CD4-positive, alpha-beta memory T cell (primary cell): ENCODE data around the gene GSAP. TPM values are rescaled to one million over a fixed set of nuclear protein-coding genes. Genes with fewer than 3 reads are reported as not detected.
A peak's percentile ranks its signal among the peaks of the same experiment; 100 is the strongest.
"Not testable (repeated sequence)": the region's sequence is repeated elsewhere in the genome, so short reads cannot be mapped to it uniquely, and the experiment has no call there.

Source experiments
- CTCF ChIA-PET: fragments of 350-600 bp; sonication (Branson Sonifier 250); formaldehyde crosslinking; loops from one replicate; lab custom pipeline; 2021; ENCODE audit warnings: inconsistent platforms; ENCODE audit not compliant: partially characterized antibody; lab: Charles Lee
- POLR2A ChIA-PET: fragments of 350-600 bp; sonication (Branson Sonifier 250); formaldehyde crosslinking; loops from one replicate; lab custom pipeline; 2021; ENCODE audit not compliant: partially characterized antibody; lab: Charles Lee
- DNase-seq, 5 donors: peaks; one replicate each; pipeline versions ENCODE4 v3.0.0 to v3.0.0-alpha.2; 2020 to 2022; ENCODE audit warnings: mixed read lengths in 1 of 5
- H3K27ac ChIP-seq: one replicate; pipeline ENCODE4 v1.7.0; 2013; ENCODE audit warnings: low read depth, low read length
- H3K27me3 ChIP-seq: 2 replicates; pipeline ENCODE4 v1.7.0; 2013; ENCODE audit warnings: mild to moderate bottlenecking, low read length, moderate library complexity; ENCODE audit not compliant: insufficient read depth
- H3K36me3 ChIP-seq: 2 replicates; pipeline ENCODE4 v1.7.0; 2013; ENCODE audit warnings: mild to moderate bottlenecking, low read length, moderate library complexity; ENCODE audit not compliant: insufficient read depth
- H3K4me1 ChIP-seq: 2 replicates; pipeline ENCODE4 v1.7.0; 2013; ENCODE audit warnings: mild to moderate bottlenecking, low read length, moderate library complexity; ENCODE audit not compliant: insufficient read depth
- H3K4me3 ChIP-seq, 2 donors: one replicate each; pipeline ENCODE4 v1.7.0; 2013; ENCODE audit warnings: low read length in 2 of 2, mild to moderate bottlenecking in 1 of 2
- H3K9me3 ChIP-seq, 2 donors: one replicate each; pipeline ENCODE4 v1.7.0; 2013; ENCODE audit warnings: low read length in 2 of 2, control low read depth in 1 of 2; ENCODE audit not compliant: control insufficient read depth in 1 of 2
- H3K27ac Mint-ChIP-seq, 7 donors: one replicate each; pipeline ENCODE4 v1.8.0; 2020 to 2021; ENCODE audit warnings: mixed read lengths in 7 of 7, mild to moderate bottlenecking in 6 of 7, inconsistent platforms in 3 of 7, moderate library complexity in 3 of 7
- H3K27me3 Mint-ChIP-seq, 2 donors: one replicate each; pipeline ENCODE4 v1.8.0; 2020 to 2021; ENCODE audit warnings: mixed read lengths in 2 of 2
- H3K36me3 Mint-ChIP-seq, 2 donors: one replicate each; pipeline ENCODE4 v1.8.0; 2020 to 2021; ENCODE audit warnings: mixed read lengths in 2 of 2, inconsistent platforms in 1 of 2, mild to moderate bottlenecking in 1 of 2
- H3K4me1 Mint-ChIP-seq, 4 donors: one replicate each; pipeline ENCODE4 v1.8.0; 2020 to 2021; ENCODE audit warnings: mixed read lengths in 4 of 4, mild to moderate bottlenecking in 1 of 4
- H3K4me3 Mint-ChIP-seq, 8 donors: one replicate each; pipeline ENCODE4 v1.8.0; 2020 to 2021; ENCODE audit warnings: mixed read lengths in 8 of 8, mild to moderate bottlenecking in 7 of 8, moderate library complexity in 6 of 8, inconsistent platforms in 3 of 8
- H3K9me3 Mint-ChIP-seq, 8 donors: one replicate each; pipeline ENCODE4 v1.8.0; 2020 to 2021; ENCODE audit warnings: mixed read lengths in 8 of 8, mild to moderate bottlenecking in 5 of 8, inconsistent platforms in 3 of 8, moderate library complexity in 1 of 8
- intact Hi-C: fragments of 100-400 bp; cut with micrococcal nuclease; formaldehyde crosslinking; loops from one replicate; pipeline ENCODE4 v1.15.1; 2023
- polyA plus RNA-seq, 2 donors: library from polyadenylated mRNA; unstranded; fragments of 300-500 nt; fragmentation: Illumina TruSeq; gene quantifications; one replicate each; pipeline ENCODE4 v1.2.3, GENCODE V29; 2021
- total RNA-seq, 2 experiments: library from RNA; stranded (reverse); gene quantifications; one replicate each; pipeline ENCODE4 v1.2.3, GENCODE V29; 2021

Gene GSAP
- total and polyA plus RNA-seq, 4 experiments from 2014 or later, result 9.4 to 22.0 (median 16.5) TPM

DNA sequence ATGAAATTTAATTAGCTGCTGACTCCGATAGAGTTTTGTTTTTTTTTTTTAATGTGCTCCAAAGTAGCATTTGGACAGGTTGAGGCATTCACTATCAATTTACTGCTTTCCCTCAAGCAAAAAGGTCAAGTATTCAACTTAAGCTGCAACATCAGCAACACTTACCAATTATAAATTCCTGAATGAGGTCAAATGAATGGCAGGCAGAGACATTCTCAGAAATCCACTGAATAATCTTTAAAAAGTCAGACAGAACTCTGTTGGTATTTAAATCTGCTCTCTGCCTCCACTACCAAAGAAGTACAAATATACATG is 62.8 kb downstream of the GSAP start:
- no peak overlapping the region for H3K4me3 ChIP-seq
- H3K4me1 Mint-ChIP-seq, result peaks cover 50 to 75% (median 56%) of the 10 kb centered on the region in 4 donors
- peak overlapping the region; percentile 19 to 89 (median 62) for H3K4me3 Mint-ChIP-seq
- H3K27me3 ChIP-seq, result no peaks in the 10 kb centered on the region
- H3K9me3 Mint-ChIP-seq, result no peaks in the 10 kb centered on the region
- H3K27ac ChIP-seq, result no peak overlapping the region
- ChIA-PET CTCF (interaction anchor here (1.5 kb wide), 1 partner anchor 62 kb away, joined by 3 read pairs; no protein-coding TSS in a partner anchor), POLR2A (interaction anchor here (1.3 to 5.2 kb wide), 4 partner anchors 9 to 481 kb away, joined by 3 to 37 read pairs (median 6); partner anchors contain the start of gene GSAP)
- no peaks in the 10 kb centered on the region for H3K9me3 ChIP-seq
- peaks cover 66% of the 10 kb centered on the region for H3K4me1 ChIP-seq
- peak overlapping the region; percentile 43 to 90 (median 79) for H3K27ac Mint-ChIP-seq
- intact Hi-C loops, result loop anchor here (5.0 kb wide), 2 partner anchors 106 to 156 kb away; partner anchors contain the start of gene FGL2
- H3K36me3 Mint-ChIP-seq, result no peaks in the 10 kb centered on the region
- DNase-seq, result no peak
- H3K27me3 Mint-ChIP-seq, result no peaks in the 10 kb centered on the region
- no peaks in the 10 kb centered on the region for H3K36me3 ChIP-seq

GRCh38 chr7:77352665-77353406 is 63.3 kb downstream of the GSAP start:
- intact Hi-C loops, result loop anchor here (5.0 kb wide), 2 partner anchors 106 to 156 kb away; partner anchors contain the start of gene FGL2
- DNase-seq, result peak in 4 of 5 donors; percentile 34 to 53 (median 44)
- no peaks in the 10 kb centered on the region for H3K27me3 ChIP-seq
- H3K36me3 ChIP-seq, result no peaks in the 10 kb centered on the region
- peaks cover 52 to 77% (median 60%) of the 10 kb centered on the region in 4 donors for H3K4me1 Mint-ChIP-seq
- H3K9me3 ChIP-seq, result no peaks in the 10 kb centered on the region
- ChIA-PET CTCF (interaction anchor here (1.5 kb wide), 1 partner anchor 62 kb away, joined by 3 read pairs; no protein-coding TSS in a partner anchor), POLR2A (interaction anchor here (0.6 to 5.2 kb wide), 6 partner anchors 9 to 481 kb away, joined by 3 to 37 read pairs (median 4); partner anchors contain the start of gene GSAP)
- H3K4me3 Mint-ChIP-seq, result peak overlapping the region; percentile 19 to 89 (median 62)
- H3K36me3 Mint-ChIP-seq, result no peaks in the 10 kb centered on the region
- no peaks in the 10 kb centered on the region for H3K27me3 Mint-ChIP-seq
- H3K4me1 ChIP-seq, result peaks cover 68% of the 10 kb centered on the region
- no peak overlapping the region for H3K4me3 ChIP-seq
- H3K9me3 Mint-ChIP-seq, result no peaks in the 10 kb centered on the region
- H3K27ac ChIP-seq, result peak overlapping the region; percentile 16
- H3K27ac Mint-ChIP-seq, result peak overlapping the region; percentile 68 to 90 (median 79)

DNA sequence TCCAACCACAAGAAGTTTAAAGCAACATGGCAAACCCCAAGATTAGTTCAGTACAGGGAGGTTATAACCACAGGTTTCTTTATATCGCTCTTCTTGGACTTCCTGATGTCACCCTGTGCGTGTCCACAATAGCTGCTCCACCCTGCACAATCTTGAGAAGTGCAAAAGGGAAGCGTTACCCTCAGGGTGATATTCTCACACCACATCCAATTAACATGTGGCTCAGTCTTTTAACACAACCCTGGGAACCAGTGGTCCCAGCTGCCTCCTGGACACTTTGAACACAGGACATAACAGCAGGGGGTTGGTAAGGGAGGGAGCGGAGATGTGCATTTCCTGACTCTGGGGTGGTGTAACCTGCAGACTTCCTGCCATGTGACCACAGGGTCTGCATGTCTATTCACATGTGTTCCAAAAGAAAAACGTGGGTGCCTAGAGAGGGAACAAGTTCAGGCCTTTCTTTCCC is 64.6 kb downstream of the GSAP start:
- intact Hi-C loops, result loop anchor here (1.0 to 5.0 kb wide), 4 partner anchors 12 to 154 kb away; partner anchors contain the start of gene FGL2
- peak overlapping the region; percentile 83 to 97 (median 90) for H3K27ac Mint-ChIP-seq
- no peaks in the 10 kb centered on the region for H3K9me3 Mint-ChIP-seq
- H3K27me3 ChIP-seq, result no peaks in the 10 kb centered on the region
- ChIA-PET POLR2A (interaction anchor here (0.7 to 5.2 kb wide), 5 partner anchors 16 to 1438 kb away, joined by 4 to 37 read pairs (median 4); partner anchors contain the start of gene GSAP), CTCF (interaction anchor here (0.7 kb wide), 1 partner anchor 19 kb away, joined by 3 read pairs; no protein-coding TSS in a partner anchor)
- peak overlapping the region; percentile 4 for H3K27ac ChIP-seq
- H3K4me3 Mint-ChIP-seq, result peak overlapping the region; percentile 78 to 89 (median 84)
- H3K4me1 Mint-ChIP-seq, result peaks cover 52 to 70% (median 59%) of the 10 kb centered on the region in 4 donors
- H3K9me3 ChIP-seq, result no peaks in the 10 kb centered on the region
- H3K36me3 Mint-ChIP-seq, result no peaks in the 10 kb centered on the region
- H3K36me3 ChIP-seq, result no peaks in the 10 kb centered on the region
- peak; percentile 72 to 79 (median 76) for DNase-seq
- peak overlapping the region in 1 of 2 donors; percentile 36 for H3K4me3 ChIP-seq
- H3K27me3 Mint-ChIP-seq, result no peaks in the 10 kb centered on the region
- peaks cover 68% of the 10 kb centered on the region for H3K4me1 ChIP-seq

GRCh38 chr7:77349141-77349540 is 67.0 kb downstream of the GSAP start:
- Histone ChIP-seq H3K36me3 (no peaks in the 10 kb centered on the region), H3K4me1 (peaks cover 53% of the 10 kb centered on the region), H3K9me3 (no peaks in the 10 kb centered on the region), H3K27me3 (no peaks in the 10 kb centered on the region), H3K27ac (no peak overlapping the region), H3K4me3 (no peak overlapping the region)
- POLR2A ChIA-PET, result no interaction called here
- DNase-seq, result no peak
- H3K36me3 Mint-ChIP-seq, result no peaks in the 10 kb centered on the region
- H3K9me3 Mint-ChIP-seq, result no peaks in the 10 kb centered on the region
- H3K27ac Mint-ChIP-seq, result no peak overlapping the region
- intact Hi-C loops, result no loop called here
- peaks cover 35 to 49% (median 40%) of the 10 kb centered on the region in 4 donors for H3K4me1 Mint-ChIP-seq
- no peak overlapping the region for H3K4me3 Mint-ChIP-seq
- CTCF ChIA-PET, result interaction anchor here (1.9 kb wide), 1 partner anchor 17 kb away, joined by 8 read pairs; no protein-coding TSS in a partner anchor
- no peaks in the 10 kb centered on the region for H3K27me3 Mint-ChIP-seq

DNA sequence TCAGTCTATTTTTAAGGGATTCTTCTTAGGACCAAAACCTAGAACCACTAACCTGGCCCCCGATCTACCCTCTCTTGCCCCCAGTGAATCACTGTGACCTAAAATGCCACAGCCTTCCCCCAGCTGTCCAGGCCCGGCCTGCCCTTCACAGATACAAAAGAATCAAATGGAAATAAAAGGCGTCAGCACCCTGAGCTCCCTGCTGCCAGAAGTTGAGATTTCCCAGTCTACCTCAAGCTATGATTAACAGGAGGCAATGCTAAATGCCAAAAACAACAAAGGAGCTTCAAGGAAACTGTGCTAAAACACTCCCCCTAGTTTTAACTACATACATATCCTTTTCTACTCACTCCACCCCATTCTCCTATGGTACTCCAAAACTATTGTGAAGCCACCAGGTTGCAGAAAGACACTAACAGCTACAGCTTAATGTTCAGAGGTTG is 67.8 kb downstream of the GSAP start:
- no peaks in the 10 kb centered on the region for H3K36me3 ChIP-seq
- Mint-ChIP-seq H3K27ac (peak overlapping the region in 2 of 7 donors; percentile 0 to 60), H3K4me1 (peaks cover 28 to 41% (median 33%) of the 10 kb centered on the region in 4 donors), H3K27me3 (no peaks in the 10 kb centered on the region), H3K36me3 (no peaks in the 10 kb centered on the region), H3K9me3 (no peaks in the 10 kb centered on the region), H3K4me3 (peak overlapping the region in 2 of 8 donors; percentile 6 to 45)
- H3K27ac ChIP-seq, result no peak overlapping the region
- intact Hi-C loops, result no loop called here
- no peaks in the 10 kb centered on the region for H3K27me3 ChIP-seq
- H3K4me3 ChIP-seq, result no peak overlapping the region
- ChIA-PET CTCF (interaction anchor here (1.9 kb wide), 1 partner anchor 16 kb away, joined by 8 read pairs; no protein-coding TSS in a partner anchor), POLR2A (no interaction called here)
- no peak for DNase-seq
- no peaks in the 10 kb centered on the region for H3K9me3 ChIP-seq
- peaks cover 45% of the 10 kb centered on the region for H3K4me1 ChIP-seq

GRCh38 chr7:77346441-77346840 is 69.7 kb downstream of the GSAP start:
- Mint-ChIP-seq H3K4me3 (no peak overlapping the region), H3K27me3 (no peaks in the 10 kb centered on the region), H3K4me1 (peaks cover 11 to 22% (median 15%) of the 10 kb centered on the region in 4 donors), H3K9me3 (no peaks in the 10 kb centered on the region), H3K27ac (no peak overlapping the region), H3K36me3 (no peaks in the 10 kb centered on the region)
- no peak overlapping the region for H3K27ac ChIP-seq
- no peaks in the 10 kb centered on the region for H3K36me3 ChIP-seq
- peaks cover 26% of the 10 kb centered on the region for H3K4me1 ChIP-seq
- ChIA-PET CTCF (interaction anchor here (1.0 to 1.5 kb wide), 2 partner anchors 13 to 99 kb away, joined by 4 to 5 read pairs; no protein-coding TSS in a partner anchor), POLR2A (no interaction called here)
- no peaks in the 10 kb centered on the region for H3K27me3 ChIP-seq
- H3K9me3 ChIP-seq, result no peaks in the 10 kb centered on the region
- DNase-seq, result no peak
- intact Hi-C loops, result no loop called here
- no peak overlapping the region for H3K4me3 ChIP-seq

DNA sequence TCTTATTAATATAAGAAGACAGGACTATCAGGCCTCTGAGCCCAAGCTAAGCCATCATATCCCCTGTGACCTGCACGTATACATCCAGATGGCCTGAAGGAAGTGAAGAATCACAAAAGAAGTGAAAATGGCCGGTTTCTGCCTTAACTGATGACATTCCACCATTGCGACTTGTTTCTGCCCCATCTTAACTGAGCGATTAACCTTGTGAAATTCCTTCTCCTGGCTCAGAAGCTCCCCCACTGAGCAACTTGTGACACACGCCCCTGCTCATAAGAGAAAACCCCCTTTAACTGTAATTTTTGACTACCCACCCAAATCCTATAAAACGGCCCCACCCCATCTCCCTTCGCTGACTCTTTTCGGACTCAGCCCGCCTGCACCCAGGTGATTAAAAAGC is 70.7 kb downstream of the GSAP start:
- not testable (repeated sequence) for H3K27ac Mint-ChIP-seq

More for the DNA sequence above, 70.7 kb downstream of the GSAP start:
- H3K36me3 ChIP-seq, intact Hi-C loops, H3K9me3 ChIP-seq, H3K4me3 ChIP-seq, POLR2A ChIA-PET, DNase-seq, H3K27me3 ChIP-seq, H3K27ac ChIP-seq, H3K9me3 Mint-ChIP-seq, H3K4me3 Mint-ChIP-seq, H3K27me3 Mint-ChIP-seq, H3K36me3 Mint-ChIP-seq: not testable (repeated sequence)
- peaks cover 8 to 15% (median 12%) of the 10 kb centered on the region in 4 donors for H3K4me1 Mint-ChIP-seq
- H3K4me1 ChIP-seq, result peaks cover 16% of the 10 kb centered on the region
- CTCF ChIA-PET, result interaction anchor here (1.5 kb wide), 1 partner anchor 14 kb away, joined by 4 read pairs; no protein-coding TSS in a partner anchor
